ENCODE results near the gene ANKS1B. TPM values are rescaled to one million over a fixed set of nuclear protein-coding genes. Genes with fewer than 3 reads are reported as not detected.

The ANKS1B gene
- total RNA-seq, 1 donor from 2014 or later = 2.4 TPM

- Histone ChIP-seq H3K9ac (ENCODE audit: low read length) (no peak overlapping the region), H4K20me1 (ENCODE audit: insufficient read depth, low read length) (no peaks in the 10 kb centered on the region), H3K4me2 (ENCODE audit: low read length) (no peak overlapping the region), H3K4me3 (ENCODE audit: insufficient read depth, low read depth, low read length) (no peak overlapping the region), H3K4me1 (ENCODE audit: insufficient read depth, low read length) (no peaks in the 10 kb centered on the region), H2AFZ (ENCODE audit: low read depth, low read length) (no peak overlapping the region), H3K36me3 (ENCODE audit: insufficient read depth, low read length) (no peaks in the 10 kb centered on the region), H3K27me3 (ENCODE audit: insufficient read depth, low read length) (no peaks in the 10 kb centered on the region), H3K79me2 (ENCODE audit: insufficient read depth, low read length) (no peaks in the 10 kb centered on the region), H3K27ac (ENCODE audit: low read depth, low read length) (no peak overlapping the region), H3K9me3 (ENCODE audit: insufficient read depth, low read depth, low read length) (no peaks in the 10 kb centered on the region)
- no peak overlapping the region for H3K4me3 Mint-ChIP-seq (ENCODE audit: unreplicated experiment)
- DNase-seq (ENCODE audit: low read depth) = no peak
- peaks cover 7% of the 10 kb centered on the region for H3K4me1 Mint-ChIP-seq (ENCODE audit: low read depth, unreplicated experiment)
- H3K9me3 Mint-ChIP-seq (ENCODE audit: unreplicated experiment) = no peaks in the 10 kb centered on the region
- FAIRE-seq = no peak
- H3K27ac Mint-ChIP-seq (ENCODE audit: unreplicated experiment) = no peak overlapping the region
- no peak for TF ChIP-seq CTCF (IDR thresholded peaks at IDR 0.05; ENCODE audit: insufficient read depth, low read depth, low read length)
- no peak for TF ChIP-seq EZH2 (IDR thresholded peaks at IDR 0.05; ENCODE audit: insufficient read depth, low read length)
- no peaks in the 10 kb centered on the region for H3K36me3 Mint-ChIP-seq (ENCODE audit: low read depth, unreplicated experiment)
- H3K27me3 Mint-ChIP-seq (ENCODE audit: low read depth, unreplicated experiment) = peaks cover 3% of the 10 kb centered on the region
Observed at GRCh38 chr12:98770230-98770629, 1214.5 kb downstream of the ANKS1B start.

- Mint-ChIP-seq H3K4me3 (ENCODE audit: unreplicated experiment) (no peak overlapping the region), H3K27me3 (ENCODE audit: low read depth, unreplicated experiment) (peaks cover 5% of the 10 kb centered on the region), H3K36me3 (ENCODE audit: low read depth, unreplicated experiment) (no peaks in the 10 kb centered on the region), H3K9me3 (ENCODE audit: unreplicated experiment) (no peaks in the 10 kb centered on the region), H3K4me1 (ENCODE audit: low read depth, unreplicated experiment) (peaks cover 7% of the 10 kb centered on the region), H3K27ac (ENCODE audit: unreplicated experiment) (no peak overlapping the region)
- Histone ChIP-seq H3K27ac (ENCODE audit: low read depth, low read length) (no peak overlapping the region), H3K4me3 (ENCODE audit: insufficient read depth, low read depth, low read length) (no peak overlapping the region), H3K27me3 (ENCODE audit: insufficient read depth, low read length) (no peaks in the 10 kb centered on the region), H3K79me2 (ENCODE audit: insufficient read depth, low read length) (no peaks in the 10 kb centered on the region), H3K9me3 (ENCODE audit: insufficient read depth, low read depth, low read length) (no peaks in the 10 kb centered on the region), H3K4me1 (ENCODE audit: insufficient read depth, low read length) (no peaks in the 10 kb centered on the region), H2AFZ (ENCODE audit: low read depth, low read length) (no peak overlapping the region), H3K36me3 (ENCODE audit: insufficient read depth, low read length) (no peaks in the 10 kb centered on the region), H4K20me1 (ENCODE audit: insufficient read depth, low read length) (no peaks in the 10 kb centered on the region), H3K4me2 (ENCODE audit: low read length) (no peak overlapping the region), H3K9ac (ENCODE audit: low read length) (no peak overlapping the region)
- no peak for DNase-seq (ENCODE audit: low read depth)
- TF ChIP-seq CTCF (IDR thresholded peaks at IDR 0.05; ENCODE audit: insufficient read depth, low read depth, low read length) (no peak), EZH2 (IDR thresholded peaks at IDR 0.05; ENCODE audit: insufficient read depth, low read length) (no peak)
- no peak for FAIRE-seq
Observed at GRCh38 chr12:98769068-98769467, 1215.7 kb downstream of the ANKS1B start.

GRCh38 chr12:98767248-98767647 lies 1217.5 kb downstream of the ANKS1B start:
- no peak overlapping the region for H3K9ac ChIP-seq (ENCODE audit: low read length)
- no peaks in the 10 kb centered on the region for H3K9me3 Mint-ChIP-seq (ENCODE audit: unreplicated experiment)
- no peaks in the 10 kb centered on the region for H3K9me3 ChIP-seq (ENCODE audit: insufficient read depth, low read depth, low read length)
- peaks cover 7% of the 10 kb centered on the region for H3K4me1 Mint-ChIP-seq (ENCODE audit: low read depth, unreplicated experiment)
- no peak for TF ChIP-seq CTCF (IDR thresholded peaks at IDR 0.05; ENCODE audit: insufficient read depth, low read depth, low read length)
- TF ChIP-seq EZH2 (IDR thresholded peaks at IDR 0.05; ENCODE audit: insufficient read depth, low read length) = no peak
- H3K4me2 ChIP-seq (ENCODE audit: low read length) = no peak overlapping the region
- H3K79me2 ChIP-seq (ENCODE audit: insufficient read depth, low read length) = no peaks in the 10 kb centered on the region
- no peaks in the 10 kb centered on the region for H3K27me3 ChIP-seq (ENCODE audit: insufficient read depth, low read length)
- H3K4me1 ChIP-seq (ENCODE audit: insufficient read depth, low read length) = no peaks in the 10 kb centered on the region
- H4K20me1 ChIP-seq (ENCODE audit: insufficient read depth, low read length) = no peaks in the 10 kb centered on the region
- H3K27ac Mint-ChIP-seq (ENCODE audit: unreplicated experiment) = no peak overlapping the region
- no peak overlapping the region for H2AFZ ChIP-seq (ENCODE audit: low read depth, low read length)
- FAIRE-seq (no peak), DNase-seq (ENCODE audit: low read depth) (no peak)
- peaks cover 5% of the 10 kb centered on the region for H3K27me3 Mint-ChIP-seq (ENCODE audit: low read depth, unreplicated experiment)
- no peak overlapping the region for H3K27ac ChIP-seq (ENCODE audit: low read depth, low read length)
- H3K4me3 Mint-ChIP-seq (ENCODE audit: unreplicated experiment) = no peak overlapping the region
- no peaks in the 10 kb centered on the region for H3K36me3 ChIP-seq (ENCODE audit: insufficient read depth, low read length)
- H3K36me3 Mint-ChIP-seq (ENCODE audit: low read depth, unreplicated experiment) = no peaks in the 10 kb centered on the region
- no peak overlapping the region for H3K4me3 ChIP-seq (ENCODE audit: insufficient read depth, low read depth, low read length)
